ENCODE data around the gene KPNB1.

KPNB1 gene

DNA sequence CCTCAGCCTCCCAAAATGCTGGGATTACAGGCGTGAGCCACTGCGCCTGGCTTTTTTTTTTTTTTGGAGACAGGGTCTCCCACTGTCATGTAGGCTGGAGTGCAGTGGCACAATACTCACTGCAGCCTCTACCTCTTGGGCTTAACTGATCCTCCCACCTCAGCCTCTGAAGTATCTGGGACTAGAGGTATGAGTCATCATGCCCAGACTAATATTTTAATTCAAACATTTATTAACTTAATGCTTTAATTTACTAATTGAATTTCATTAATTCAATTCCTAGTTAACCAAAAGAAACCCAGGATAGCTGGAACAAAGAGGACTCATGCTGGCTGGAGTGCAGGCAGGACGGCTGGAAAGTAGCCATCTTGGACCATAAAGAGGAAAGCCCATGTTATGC is 14.0 kb upstream of the KPNB1 start:
- FAIRE-seq, result no peak
- DNase-seq (ENCODE audit: extremely low spot score, insufficient read length, low read depth), result no peak

DNA sequence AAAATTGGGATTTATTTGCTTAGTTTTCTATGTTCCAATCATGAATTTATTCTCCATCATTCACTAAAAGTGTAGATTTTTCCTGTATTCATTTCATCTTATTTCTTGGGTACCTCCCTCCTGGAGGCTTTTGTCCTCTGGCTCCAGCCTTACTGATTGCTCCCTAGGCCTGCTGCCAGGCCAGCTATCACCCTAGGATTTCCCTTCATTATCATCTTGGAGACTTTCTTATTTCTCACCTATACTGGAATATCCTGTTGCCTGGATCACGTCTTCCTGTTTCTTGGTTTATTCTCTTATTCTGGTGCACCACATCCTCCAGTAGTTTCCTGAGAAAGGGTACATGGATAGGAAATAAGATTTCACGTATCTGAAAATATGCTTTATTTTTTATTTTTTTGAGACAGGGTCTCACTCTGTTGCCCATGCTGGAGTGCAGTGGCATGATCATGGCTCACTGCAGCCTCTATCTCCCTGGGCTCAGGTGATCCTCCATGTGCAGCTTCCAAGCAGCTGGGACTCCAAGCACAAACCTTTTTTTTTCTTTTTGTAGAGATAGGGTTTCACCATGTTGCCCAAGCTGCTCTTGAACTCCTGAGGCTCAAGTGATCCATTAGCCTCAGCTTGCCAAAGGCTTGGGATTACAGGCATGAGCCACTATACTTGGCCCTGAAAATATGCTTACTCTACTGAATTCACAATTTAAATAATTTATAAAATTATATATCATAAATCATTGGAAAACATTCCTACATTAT is 13.3 kb upstream of the KPNB1 start:
- no peak for FAIRE-seq

DNA sequence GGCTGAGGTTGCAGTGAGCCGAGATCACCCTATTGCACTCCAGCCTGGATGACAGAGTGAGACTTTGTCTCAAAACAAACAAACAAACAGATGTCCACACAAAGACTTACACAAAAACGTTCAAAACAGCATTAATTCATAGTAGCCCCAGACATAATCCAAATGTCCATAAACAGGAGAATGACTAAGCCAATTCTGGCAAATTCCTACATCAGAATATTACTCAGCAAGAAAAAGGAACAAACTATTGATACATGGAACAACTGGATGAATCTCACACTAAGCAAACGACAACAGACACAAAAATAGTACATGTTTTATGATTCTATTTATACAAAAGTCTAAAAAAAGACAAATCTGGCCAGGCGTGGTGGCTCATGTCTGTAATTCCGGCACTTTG is 10.8 kb upstream of the KPNB1 start:
- FAIRE-seq (no peak), DNase-seq (ENCODE audit: extremely low spot score, insufficient read length, low read depth) (no peak)

More for the DNA sequence above, 13.3 kb upstream of the KPNB1 start:
- DNase-seq (ENCODE audit: extremely low spot score, insufficient read length, low read depth), result no peak

- no peak for DNase-seq (ENCODE audit: extremely low spot score, insufficient read length, low read depth)
- FAIRE-seq, result no peak
These were observed 9.6 kb upstream of the KPNB1 start for GRCh38 chr17:47640076-47640475.

- DNase-seq (ENCODE audit: extremely low spot score, insufficient read length, low read depth) (no peak), FAIRE-seq (no peak)
These were observed 8.5 kb upstream of the KPNB1 start for GRCh38 chr17:47641202-47641601.

GRCh38 chr17:47643116-47643515 is 6.6 kb upstream of the KPNB1 start:
- DNase-seq (ENCODE audit: extremely low spot score, insufficient read length, low read depth) (no peak), FAIRE-seq (no peak)

DNA sequence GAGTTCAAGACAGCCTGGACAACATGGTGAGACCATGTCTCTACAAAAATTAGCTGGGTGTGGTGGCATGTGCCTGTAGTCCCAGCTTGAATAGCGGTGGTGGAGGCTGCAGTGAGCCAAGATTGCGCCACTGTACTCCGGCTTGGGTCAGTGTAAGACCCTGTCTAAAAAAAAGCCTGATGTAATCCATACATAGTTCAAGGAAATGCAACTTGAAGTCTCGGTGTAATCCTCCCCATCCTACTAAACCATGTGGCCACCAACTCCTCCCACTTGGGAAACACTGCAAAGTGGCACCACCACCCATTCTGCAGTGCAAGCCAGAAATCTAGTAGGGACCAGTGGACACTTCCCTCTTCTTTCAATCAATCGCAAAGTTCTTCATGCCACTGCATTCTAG is 5.4 kb upstream of the KPNB1 start:
- DNase-seq (ENCODE audit: extremely low spot score, insufficient read length, low read depth), result no peak
- no peak for FAIRE-seq

GRCh38 chr17:47649972-47650524 is 329 bp downstream of the KPNB1 start:
- DNase-seq (ENCODE audit: extremely low spot score, insufficient read length, low read depth) (peak; percentile 22), FAIRE-seq (no peak)

- FAIRE-seq (peak; percentile 85), DNase-seq (ENCODE audit: extremely low spot score, insufficient read length, low read depth) (peak; percentile 75)
These were observed 1.1 kb downstream of the KPNB1 start for GRCh38 chr17:47650525-47651522.

DNA sequence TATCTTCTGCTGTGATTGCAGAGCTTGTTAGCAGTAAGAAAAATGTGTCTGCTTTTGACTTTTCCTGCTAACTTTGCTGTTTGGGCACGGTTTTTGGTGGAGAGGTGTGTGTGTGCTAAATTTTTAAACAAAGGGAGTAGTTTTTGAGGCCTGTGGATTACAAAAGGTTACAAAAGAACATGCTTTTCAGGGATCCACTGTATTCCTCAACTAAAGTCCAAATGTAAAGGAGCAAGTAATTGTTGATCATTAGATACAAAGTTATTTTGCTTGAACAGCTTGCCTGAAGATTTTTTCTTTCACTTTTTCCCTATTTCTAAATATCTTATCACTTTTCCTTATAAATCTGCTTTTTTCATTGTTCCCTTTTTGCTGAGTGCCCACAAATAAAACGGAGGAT is 2.0 kb downstream of the KPNB1 start:
- FAIRE-seq (no peak), DNase-seq (ENCODE audit: extremely low spot score, insufficient read length, low read depth) (no peak)

DNA sequence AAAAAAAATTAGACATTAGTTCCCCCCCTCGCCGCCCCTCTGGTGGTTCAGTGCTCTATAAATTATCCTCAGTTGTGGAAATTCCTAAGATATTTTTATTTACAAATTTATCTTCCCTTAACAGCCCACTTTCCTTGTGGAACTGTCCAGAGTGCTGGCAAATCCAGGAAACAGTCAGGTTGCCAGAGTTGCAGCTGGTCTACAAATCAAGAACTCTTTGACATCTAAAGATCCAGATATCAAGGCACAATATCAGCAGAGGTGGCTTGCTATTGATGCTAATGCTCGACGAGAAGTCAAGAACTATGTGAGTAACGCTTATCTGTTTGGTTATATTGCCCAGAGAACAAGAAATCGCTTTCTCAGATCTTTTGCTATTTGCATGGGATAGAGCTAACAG is 2.9 kb downstream of the KPNB1 start:
- no peak for FAIRE-seq

DNA sequence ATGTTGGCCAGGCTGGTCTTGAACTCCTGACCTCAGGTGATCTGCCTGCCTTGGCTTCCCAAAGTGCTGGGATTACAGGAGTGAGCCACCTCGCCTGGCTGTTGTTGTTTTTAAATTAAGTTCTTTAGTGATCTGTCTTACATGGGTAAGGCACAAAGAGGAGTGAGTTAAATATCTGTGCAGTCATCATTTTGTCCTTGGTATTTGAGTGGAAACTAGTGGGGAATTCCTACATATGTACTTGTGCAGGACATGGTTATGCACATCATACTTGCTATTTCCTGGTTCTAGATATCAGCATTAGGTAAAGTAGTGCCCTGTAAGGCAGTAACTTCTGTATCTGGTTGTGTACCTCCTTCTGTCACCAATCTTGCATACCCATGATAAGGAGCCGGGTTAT is 3.7 kb downstream of the KPNB1 start:
- FAIRE-seq, result no peak
- DNase-seq (ENCODE audit: extremely low spot score, insufficient read length, low read depth), result no peak

More for the DNA sequence above, 2.9 kb downstream of the KPNB1 start:
- DNase-seq (ENCODE audit: extremely low spot score, insufficient read length, low read depth), result no peak

- FAIRE-seq (no peak), DNase-seq (ENCODE audit: extremely low spot score, insufficient read length, low read depth) (no peak)
These were observed 5.3 kb downstream of the KPNB1 start for GRCh38 chr17:47654991-47655390.

DNA sequence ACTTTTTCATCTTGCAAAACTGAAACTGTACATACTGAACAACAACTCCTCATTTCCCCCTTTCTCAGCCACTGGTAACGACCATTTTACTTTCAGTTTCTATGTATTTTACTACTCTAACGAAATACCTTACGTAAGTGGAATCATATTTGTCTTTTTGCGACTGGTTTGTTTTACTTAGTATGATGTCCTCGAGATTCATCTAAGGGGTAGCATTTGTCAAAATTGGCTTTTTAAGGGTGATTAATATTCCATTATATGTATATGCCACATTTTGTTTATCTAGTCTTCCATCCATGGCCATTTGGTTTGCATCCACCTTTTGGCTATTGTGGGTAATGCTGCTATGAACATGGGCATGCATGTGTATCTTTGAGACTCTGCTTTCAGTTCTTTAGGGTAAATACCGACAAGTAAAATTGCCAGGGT is 10.4 kb downstream of the KPNB1 start:
- FAIRE-seq, result peak; percentile 79
- no peak for DNase-seq (ENCODE audit: extremely low spot score, insufficient read length, low read depth)

- DNase-seq (ENCODE audit: extremely low spot score, insufficient read length, low read depth) (no peak), FAIRE-seq (peak; percentile 85)
These were observed 14.3 kb downstream of the KPNB1 start for GRCh38 chr17:47663912-47664623.

DNA sequence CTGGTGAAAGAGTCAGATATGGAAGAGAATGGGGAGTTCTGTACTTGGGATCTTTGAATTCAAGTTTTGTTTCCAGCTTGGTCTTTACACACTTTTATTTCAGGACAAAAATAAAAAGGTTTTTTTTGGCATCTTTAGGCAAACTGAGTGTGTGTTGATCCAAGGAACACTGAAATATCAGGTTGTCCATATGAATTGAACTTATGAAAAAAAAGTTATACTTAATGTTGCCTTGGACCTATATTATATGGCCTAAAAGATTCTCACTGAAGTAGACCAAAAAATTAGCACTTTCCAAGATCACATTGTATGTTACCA is 14.9 kb downstream of the KPNB1 start:
- DNase-seq (ENCODE audit: extremely low spot score, insufficient read length, low read depth) (no peak), FAIRE-seq (no peak)

DNA sequence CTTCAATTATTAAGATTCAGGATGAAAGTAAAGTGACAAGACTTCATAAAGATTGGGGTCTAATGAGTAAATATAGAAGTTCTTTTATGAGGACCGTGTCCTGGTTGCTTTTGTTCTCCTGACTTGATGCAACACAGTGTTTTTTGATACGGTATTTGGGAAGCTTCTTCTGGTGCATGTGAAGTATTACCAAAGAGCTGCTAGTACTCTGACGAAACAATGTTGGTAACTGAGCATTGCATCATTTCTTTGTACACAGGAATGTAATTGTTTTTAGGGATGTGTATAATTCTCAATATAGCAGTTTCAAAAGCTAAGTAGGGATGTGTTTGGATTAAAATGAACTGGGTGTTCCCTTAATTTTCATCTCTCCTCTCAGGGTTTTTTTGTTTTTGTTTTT is 15.9 kb downstream of the KPNB1 start:
- FAIRE-seq (no peak), DNase-seq (ENCODE audit: extremely low spot score, insufficient read length, low read depth) (no peak)

GRCh38 chr17:47669081-47669480 is 19.4 kb downstream of the KPNB1 start:
- FAIRE-seq (no peak), DNase-seq (ENCODE audit: extremely low spot score, insufficient read length, low read depth) (no peak)

DNA sequence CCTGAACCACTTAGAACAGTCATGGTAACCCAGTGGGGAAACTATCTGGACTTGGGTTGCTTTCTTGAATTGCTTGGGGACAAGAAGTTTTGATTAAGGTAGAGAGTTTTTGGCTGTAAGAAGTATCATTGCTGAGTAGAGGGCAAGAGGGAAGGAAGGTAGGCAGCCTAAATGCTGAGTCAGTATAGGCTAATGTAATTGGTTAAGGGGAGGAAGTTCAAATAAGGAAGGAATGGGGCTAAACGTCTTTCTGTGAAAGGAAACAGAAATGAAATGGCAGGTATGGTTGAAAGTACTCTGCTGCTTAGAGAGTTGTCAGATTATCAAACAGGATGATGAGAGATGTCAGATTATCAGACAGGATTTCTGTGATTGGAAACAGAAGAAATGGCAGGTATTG is 20.3 kb downstream of the KPNB1 start:
- DNase-seq (ENCODE audit: extremely low spot score, insufficient read length, low read depth) (no peak), FAIRE-seq (no peak)

GRCh38 chr17:47674499-47674898 is 24.8 kb downstream of the KPNB1 start:
- FAIRE-seq, result no peak
- DNase-seq (ENCODE audit: extremely low spot score, insufficient read length, low read depth), result no peak
